GM12891 (cell line): ENCODE measurements around the gene HIP1R.

Experiments used
- POLR2A ChIP-seq: IDR thresholded peaks from 2 replicates; pipeline ENCODE4 v1.6.1; 2011; ENCODE audit warnings: low read depth, low read length, control low read depth
- POLR2AphosphoS5 ChIP-seq: IDR thresholded peaks from 2 replicates; pipeline ENCODE4 v1.6.1; 2011; ENCODE audit warnings: low read depth, low read length, control low read depth
- POU2F2 ChIP-seq: IDR thresholded peaks from 2 replicates; pipeline ENCODE4 v1.6.1; 2011; ENCODE audit warnings: low read depth, mild to moderate bottlenecking, control low read depth, low read length, moderate library complexity
- SPI1 ChIP-seq: IDR thresholded peaks from 2 replicates; pipeline ENCODE4 v1.6.1; 2011; ENCODE audit warnings: low read depth, low read length, control low read depth

- no peak for TF ChIP-seq POLR2AphosphoS5
- no peak for TF ChIP-seq POLR2A
- TF ChIP-seq SPI1: no peak
- no peak for TF ChIP-seq POU2F2
These were observed 25.0 kb downstream of the HIP1R start for GRCh38 chr12:122860040-122860853.
